WTC11 (cell line): ENCODE results near the gene CPSF4. TPM values are rescaled to one million over a fixed set of nuclear protein-coding genes. Genes with fewer than 3 reads are reported as not detected.

Experiments used
- ATAC-seq: fragments of 200-7000 bp; cut with Tn5 transposase; 2 replicates; pipeline ENCODE4 v1.10.0; 2021; ENCODE audit warnings: mild to moderate bottlenecking, moderate library complexity
- CTCF ChIA-PET: fragments of 300-600 bp; sonication (Branson Sonifier 250); formaldehyde crosslinking; loops from one replicate; lab custom pipeline; 2021; ENCODE audit warnings: antibody characterized with exemption; lab: Charles Lee
- POLR2A ChIA-PET: fragments of 350-600 bp; sonication (Branson Sonifier 250); formaldehyde crosslinking; loops from one replicate; lab custom pipeline; 2021; ENCODE audit warnings: antibody characterized with exemption; lab: Charles Lee
- DNase-seq: peaks from one replicate; pipeline ENCODE4 v3.0.0; 2021; ENCODE audit warnings: low spot score
- H3K27ac Mint-ChIP-seq: 2 replicates; pipeline ENCODE4 v1.8.0; 2021; ENCODE audit warnings: mixed read lengths
- H3K27me3 Mint-ChIP-seq: 2 replicates; pipeline ENCODE4 v1.8.0; 2021; ENCODE audit warnings: low read depth, mild to moderate bottlenecking, moderate library complexity, mixed read lengths
- H3K36me3 Mint-ChIP-seq: 2 replicates; pipeline ENCODE4 v1.8.0; 2021; ENCODE audit warnings: mixed read lengths
- H3K4me1 Mint-ChIP-seq: 2 replicates; pipeline ENCODE4 v1.8.0; 2022; ENCODE audit warnings: mixed read lengths
- H3K4me3 Mint-ChIP-seq: 2 replicates; pipeline ENCODE4 v1.8.0; 2021; ENCODE audit warnings: mild to moderate bottlenecking, moderate library complexity, mixed read lengths
- H3K9me3 Mint-ChIP-seq: 2 replicates; pipeline ENCODE4 v1.8.0; 2021; ENCODE audit warnings: mixed read lengths
- CBFB ChIP-seq: sonication (generic); formaldehyde crosslinking; IDR thresholded peaks from 2 replicates; pipeline ENCODE4 v1.8.1; 2022; ENCODE audit warnings: mild to moderate bottlenecking, low read depth, missing genetic modification reagents
- CTCF ChIP-seq: fragments of 200-600 bp; IDR thresholded peaks from 2 replicates; pipeline ENCODE4 v1.8.0; 2022; ENCODE audit warnings: antibody characterized with exemption
- E2F4 ChIP-seq: sonication (generic); formaldehyde crosslinking; IDR thresholded peaks from 2 replicates; pipeline ENCODE4 v1.8.1; 2022; ENCODE audit warnings: low read depth, mild to moderate bottlenecking, moderate library complexity, missing genetic modification reagents, borderline replicate concordance
- ESRRA ChIP-seq: sonication (generic); formaldehyde crosslinking; IDR thresholded peaks from 2 replicates; pipeline ENCODE4 v1.8.1; 2022; ENCODE audit warnings: mild to moderate bottlenecking, missing genetic modification reagents, borderline replicate concordance
- FOXK1 ChIP-seq: sonication (generic); formaldehyde crosslinking; IDR thresholded peaks from 2 replicates; pipeline ENCODE4 v1.8.0; 2022; ENCODE audit warnings: mild to moderate bottlenecking, moderate library complexity, missing genetic modification reagents
- JAZF1 ChIP-seq: fragments of 250-450 bp; sonication (Bioruptor Pico); IDR thresholded peaks from 2 replicates; pipeline ENCODE4 v1.9.0; 2021; ENCODE audit warnings: moderate library complexity, mild to moderate bottlenecking, inconsistent platforms
- MXD4 ChIP-seq: fragments of 250-450 bp; sonication (Bioruptor Pico); IDR thresholded peaks from 2 replicates; pipeline ENCODE4 v1.8.0; 2021; ENCODE audit warnings: mild to moderate bottlenecking, moderate library complexity, borderline replicate concordance
- MYBL2 ChIP-seq: sonication (generic); formaldehyde crosslinking; IDR thresholded peaks from 2 replicates; pipeline ENCODE4 v1.8.1; 2023; ENCODE audit warnings: mild to moderate bottlenecking, moderate library complexity, missing genetic modification reagents
- NFATC4 ChIP-seq: fragments of 250-450 bp; sonication (Bioruptor Pico); IDR thresholded peaks from 2 replicates; pipeline ENCODE4 v1.9.0; 2021; ENCODE audit warnings: mild to moderate bottlenecking
- OVOL2 ChIP-seq: fragments of 250-450 bp; sonication (Bioruptor Pico); IDR thresholded peaks from 2 replicates; pipeline ENCODE4 v1.9.0; 2021; ENCODE audit warnings: mild to moderate bottlenecking, borderline replicate concordance
- PREB ChIP-seq: sonication (generic); formaldehyde crosslinking; IDR thresholded peaks from 2 replicates; pipeline ENCODE4 v1.8.1; 2022; ENCODE audit warnings: mild to moderate bottlenecking, missing genetic modification reagents, moderate library complexity, borderline replicate concordance
- RORB ChIP-seq: fragments of 250-450 bp; sonication (Bioruptor Pico); IDR thresholded peaks from 2 replicates; pipeline ENCODE4 v1.9.0; 2021; ENCODE audit warnings: mild to moderate bottlenecking
- SMAD3 ChIP-seq: sonication (generic); formaldehyde crosslinking; IDR thresholded peaks from 2 replicates; pipeline ENCODE4 v1.8.0; 2022; ENCODE audit warnings: missing genetic modification reagents, mild to moderate bottlenecking, borderline replicate concordance
- SMAD4 ChIP-seq: sonication (generic); formaldehyde crosslinking; IDR thresholded peaks from 2 replicates; pipeline ENCODE4 v1.8.0; 2022; ENCODE audit warnings: mild to moderate bottlenecking, missing genetic modification reagents
- SP1 ChIP-seq: sonication (generic); formaldehyde crosslinking; conservative IDR thresholded peaks from 2 replicates; pipeline ENCODE4 v1.8.1; 2022; ENCODE audit warnings: missing genetic modification reagents
- STAT6 ChIP-seq: sonication (generic); formaldehyde crosslinking; conservative IDR thresholded peaks from 2 replicates; pipeline ENCODE4 v1.8.1; 2023; ENCODE audit warnings: mild to moderate bottlenecking, low read depth, missing genetic modification reagents, moderate library complexity
- TCF7 ChIP-seq: sonication (generic); formaldehyde crosslinking; IDR thresholded peaks from 2 replicates; pipeline ENCODE4 v1.8.0; 2022; ENCODE audit warnings: mild to moderate bottlenecking, low read depth, missing genetic modification reagents, moderate library complexity
- TEAD4 ChIP-seq: sonication (generic); formaldehyde crosslinking; IDR thresholded peaks from 2 replicates; pipeline ENCODE4 v1.8.0; 2022; ENCODE audit warnings: mild to moderate bottlenecking, missing genetic modification reagents
- TP53 ChIP-seq: sonication (generic); formaldehyde crosslinking; IDR thresholded peaks from 2 replicates; pipeline ENCODE4 v1.8.1; 2023; ENCODE audit warnings: mild to moderate bottlenecking, missing genetic modification reagents
- USF1 ChIP-seq: sonication (generic); formaldehyde crosslinking; IDR thresholded peaks from 2 replicates; pipeline ENCODE4 v1.8.0; 2022; ENCODE audit warnings: mild to moderate bottlenecking, missing genetic modification reagents
- USF2 ChIP-seq: sonication (generic); formaldehyde crosslinking; IDR thresholded peaks from 2 replicates; pipeline ENCODE4 v1.8.1; 2023; ENCODE audit warnings: mild to moderate bottlenecking, missing genetic modification reagents, moderate library complexity
- ZBTB21 ChIP-seq: sonication (generic); formaldehyde crosslinking; IDR thresholded peaks from 2 replicates; pipeline ENCODE4 v1.8.1; 2023; ENCODE audit warnings: mild to moderate bottlenecking, missing genetic modification reagents, borderline replicate concordance
- ZMAT4 ChIP-seq: fragments of 250-450 bp; sonication (Bioruptor Pico); IDR thresholded peaks from 2 replicates; pipeline ENCODE4 v1.9.0; 2021; ENCODE audit warnings: mild to moderate bottlenecking
- ZNF232 ChIP-seq: sonication (generic); formaldehyde crosslinking; IDR thresholded peaks from 2 replicates; pipeline ENCODE4 v1.8.0; 2022; ENCODE audit warnings: mild to moderate bottlenecking, missing genetic modification reagents
- total RNA-seq: library from RNA; stranded (reverse); gene quantifications from 3 replicates; pipeline ENCODE4 v1.2.3, GENCODE V29; 2021

CPSF4 gene
- total RNA-seq, 1 experiment from 2014 or later, result 109 TPM

GRCh38 chr7:99453105-99453504 lies 14.4 kb downstream of the CPSF4 start:
- ATAC-seq (no peak), DNase-seq (no peak)
- Mint-ChIP-seq H3K27me3 (no peaks in the 10 kb centered on the region), H3K27ac (no peak overlapping the region), H3K9me3 (no peaks in the 10 kb centered on the region), H3K4me3 (no peak overlapping the region), H3K36me3 (peaks cover 58% of the 10 kb centered on the region), H3K4me1 (no peaks in the 10 kb centered on the region)
- ChIA-PET CTCF (no interaction called here), POLR2A (no interaction called here)
- TF ChIP-seq PREB (CRISPR knock-in tag) (no peak), JAZF1 (CRISPR knock-in tag) (no peak)

GRCh38 chr7:99455874-99456273 lies 17.1 kb downstream of the CPSF4 start:
- ChIA-PET CTCF (interaction anchor here (1.2 to 1.5 kb wide), 2 partner anchors 8 to 47 kb away, joined by 3 to 4 read pairs; partner anchors contain the start of genes BUD31 and PDAP1), POLR2A (interaction anchor here (0.5 to 1.4 kb wide), 6 partner anchors 9 to 1347 kb away, joined by 3 to 6 read pairs (median 4); partner anchors contain the start of genes BUD31, CPSF4, PDAP1 and PTCD1)

GRCh38 chr7:99456288-99456687 lies 17.5 kb downstream of the CPSF4 start:
- Mint-ChIP-seq H3K4me3 (no peak overlapping the region), H3K27ac (peak overlapping the region; percentile 49; the same call in 1 of the 2 replicates), H3K27me3 (no peaks in the 10 kb centered on the region), H3K9me3 (peaks cover 13% of the 10 kb centered on the region), H3K36me3 (peaks cover 68% of the 10 kb centered on the region), H3K4me1 (peaks cover 3% of the 10 kb centered on the region; the same call in 1 of the 2 replicates)
- ATAC-seq (no peak), DNase-seq (no peak)
- POLR2A ChIA-PET, result interaction anchor here (0.5 to 1.3 kb wide), 4 partner anchors 10 to 1347 kb away, joined by 3 to 5 read pairs (median 3); partner anchors contain the start of genes BUD31 and PDAP1
- CTCF ChIA-PET, result interaction anchor here (1.2 kb wide), 1 partner anchor 9 kb away, joined by 3 read pairs; no protein-coding TSS in a partner anchor
- TF ChIP-seq CTCF (no peak), E2F4 (CRISPR knock-in tag) (no peak), ZBTB21 (no peak), STAT6 (CRISPR knock-in tag) (no peak), OVOL2 (CRISPR knock-in tag) (no peak), ESRRA (CRISPR knock-in tag) (no peak), JAZF1 (CRISPR knock-in tag) (no peak), ZNF232 (CRISPR knock-in tag) (no peak)

More at GRCh38 chr7:99455874-99456273, 17.1 kb downstream of the CPSF4 start:
- no peak for DNase-seq
- H3K36me3 Mint-ChIP-seq, result peaks cover 69% of the 10 kb centered on the region
- TF ChIP-seq FOXK1 (CRISPR knock-in tag) (no peak), RORB (no peak), MXD4 (CRISPR knock-in tag) (no peak), SP1 (CRISPR knock-in tag) (no peak), TP53 (CRISPR knock-in tag) (no peak), JAZF1 (CRISPR knock-in tag) (no peak), TCF7 (CRISPR knock-in tag) (no peak), TEAD4 (CRISPR knock-in tag) (no peak), SMAD4 (CRISPR knock-in tag) (no peak), NFATC4 (CRISPR knock-in tag) (no peak), USF1 (CRISPR knock-in tag) (no peak), ZMAT4 (CRISPR knock-in tag) (no peak), CBFB (CRISPR knock-in tag) (no peak), MYBL2 (no peak), USF2 (CRISPR knock-in tag) (no peak), ZNF232 (CRISPR knock-in tag) (no peak), SMAD3 (CRISPR knock-in tag) (no peak)
- TF ChIP-seq, all 79 proteins: peak for 0
- ATAC-seq, result no peak
- no peak overlapping the region for H3K4me3 Mint-ChIP-seq
- H3K27ac Mint-ChIP-seq, result peak overlapping the region; percentile 49; the same call in 1 of the 2 replicates
- no peaks in the 10 kb centered on the region for H3K27me3 Mint-ChIP-seq
- peaks cover 13% of the 10 kb centered on the region for H3K9me3 Mint-ChIP-seq
- peaks cover 3% of the 10 kb centered on the region; the same call in 1 of the 2 replicates for H3K4me1 Mint-ChIP-seq
